ENCODE measurements around the gene OTOGL. TPM values are rescaled to one million over a fixed set of nuclear protein-coding genes. Genes with fewer than 3 reads are reported as not detected.

The OTOGL gene
- total RNA-seq, 1 donor from 2014 or later = not detected

GRCh38 chr12:80230068-80230467 lies 130.7 kb downstream of the OTOGL start:
- H3K4me1 Mint-ChIP-seq = no peaks in the 10 kb centered on the region
- ChIA-PET CTCF (no interaction called here), POLR2A (no interaction called here)
- no peaks in the 10 kb centered on the region for H3K36me3 Mint-ChIP-seq (ENCODE audit: low read depth)
- TF ChIP-seq CTCF (IDR thresholded peaks at IDR 0.05) = no peak
- no peak overlapping the region for H3K27ac Mint-ChIP-seq
- DNase-seq (no peak), ATAC-seq (ENCODE audit: low read depth) (no peak)
- H3K9me3 Mint-ChIP-seq = no peaks in the 10 kb centered on the region
- H3K4me3 Mint-ChIP-seq = no peak overlapping the region
- intact Hi-C loops (cut with micrococcal nuclease) = no loop called here
- no peaks in the 10 kb centered on the region for H3K27me3 Mint-ChIP-seq

GRCh38 chr12:80232837-80233236 lies 133.5 kb downstream of the OTOGL start:
- no peak for DNase-seq
- H3K27me3 Mint-ChIP-seq = no peaks in the 10 kb centered on the region
- ChIA-PET CTCF (no interaction called here), POLR2A (no interaction called here)
- no peak overlapping the region for H3K27ac Mint-ChIP-seq
- intact Hi-C loops (cut with micrococcal nuclease) = no loop called here
- no peak overlapping the region for H3K4me3 Mint-ChIP-seq
- no peaks in the 10 kb centered on the region for H3K4me1 Mint-ChIP-seq
- no peaks in the 10 kb centered on the region for H3K36me3 Mint-ChIP-seq (ENCODE audit: low read depth)
- TF ChIP-seq CTCF (IDR thresholded peaks at IDR 0.05) = no peak
- no peaks in the 10 kb centered on the region for H3K9me3 Mint-ChIP-seq
- ATAC-seq (ENCODE audit: low read depth) = no peak

GRCh38 chr12:80233926-80234325 lies 134.6 kb downstream of the OTOGL start:
- Mint-ChIP-seq H3K4me1 (no peaks in the 10 kb centered on the region), H3K4me3 (no peak overlapping the region), H3K27ac (no peak overlapping the region), H3K36me3 (ENCODE audit: low read depth) (no peaks in the 10 kb centered on the region), H3K27me3 (no peaks in the 10 kb centered on the region), H3K9me3 (no peaks in the 10 kb centered on the region)
- ChIA-PET CTCF (interaction anchor here (0.8 kb wide), 1 partner anchor 36 kb away, joined by 3 read pairs; no protein-coding TSS in a partner anchor), POLR2A (no interaction called here)
- no peak for ATAC-seq (ENCODE audit: low read depth)
- DNase-seq = no peak
- TF ChIP-seq CTCF (IDR thresholded peaks at IDR 0.05) = no peak
- intact Hi-C loops (cut with micrococcal nuclease) = no loop called here

- POLR2A ChIA-PET = no interaction called here
- Mint-ChIP-seq H3K4me3 (no peak overlapping the region), H3K9me3 (peaks cover 2% of the 10 kb centered on the region), H3K36me3 (ENCODE audit: low read depth) (no peaks in the 10 kb centered on the region), H3K27me3 (no peaks in the 10 kb centered on the region), H3K27ac (no peak overlapping the region), H3K4me1 (no peaks in the 10 kb centered on the region)
- TF ChIP-seq CTCF (IDR thresholded peaks at IDR 0.05) = no peak
- CTCF ChIA-PET = no interaction called here
- intact Hi-C loops (cut with micrococcal nuclease) = no loop called here
- ATAC-seq (ENCODE audit: low read depth) (no peak), DNase-seq (no peak)
Measured at GRCh38 chr12:80234667-80235066, 135.3 kb downstream of the OTOGL start.

GRCh38 chr12:80235944-80236343 lies 136.6 kb downstream of the OTOGL start:
- no peaks in the 10 kb centered on the region for H3K27me3 Mint-ChIP-seq
- ATAC-seq (ENCODE audit: low read depth) (no peak), DNase-seq (no peak)
- H3K9me3 Mint-ChIP-seq = peaks cover 4% of the 10 kb centered on the region
- intact Hi-C loops (cut with micrococcal nuclease) = no loop called here
- no peaks in the 10 kb centered on the region for H3K4me1 Mint-ChIP-seq
- H3K36me3 Mint-ChIP-seq (ENCODE audit: low read depth) = no peaks in the 10 kb centered on the region
- POLR2A ChIA-PET = no interaction called here
- TF ChIP-seq CTCF (IDR thresholded peaks at IDR 0.05) = no peak
- no peak overlapping the region for H3K27ac Mint-ChIP-seq
- CTCF ChIA-PET = no interaction called here
- H3K4me3 Mint-ChIP-seq = no peak overlapping the region

Measured in activated B cell treated with CpG ODN at 0.5 μM for 24 hours (primary cell).